CD14-positive monocyte (primary cell): ENCODE data around the gene HDAC4. TPM values are rescaled to one million over a fixed set of nuclear protein-coding genes. Genes with fewer than 3 reads are reported as not detected.

Source experiments
- DNase-seq, 3 donors: peaks; one replicate each; pipeline ENCODE4 v3.0.0-alpha.2; 2011 to 2022
- H2AFZ ChIP-seq: 2 replicates; pipeline ENCODE4 v1.6.0; 2012; ENCODE audit warnings: mild to moderate bottlenecking, low read depth, low read length, inconsistent platforms; ENCODE audit not compliant: insufficient read depth, poor library complexity, severe bottlenecking
- H3K27ac ChIP-seq, 2 donors: 1 replicate in 1 of 2; 2 replicates in 1 of 2; pipeline ENCODE4 v1.5.1; 2012 to 2013; ENCODE audit warnings: low read length in 2 of 2, control low read depth in 1 of 2, inconsistent platforms in 1 of 2, low read depth in 1 of 2, mild to moderate bottlenecking in 1 of 2
- H3K27me3 ChIP-seq, 2 donors: one replicate each; pipeline versions ENCODE4 v1.6.0 to v1.6.1; 2011 to 2013; ENCODE audit warnings: low read length in 2 of 2; ENCODE audit not compliant: control insufficient read depth in 2 of 2, insufficient read depth in 2 of 2
- H3K36me3 ChIP-seq, 2 donors: replicated peaks in 1 of 2; 1 replicate in 1 of 2; 2 replicates in 1 of 2; pipeline versions ENCODE4 v1.5.1 to v1.6.1; 2012 to 2013; ENCODE audit warnings: low read length in 2 of 2, control low read depth in 1 of 2, inconsistent platforms in 1 of 2, mild to moderate bottlenecking in 1 of 2; ENCODE audit not compliant: insufficient read depth in 2 of 2, control insufficient read depth in 1 of 2
- H3K4me1 ChIP-seq, 2 donors: 1 replicate in 1 of 2; 2 replicates in 1 of 2; pipeline versions ENCODE4 v1.5.1 to v1.6.1; 2012 to 2013; ENCODE audit warnings: low read length in 2 of 2, control low read depth in 1 of 2, inconsistent platforms in 1 of 2, mild to moderate bottlenecking in 1 of 2, moderate library complexity in 1 of 2; ENCODE audit not compliant: insufficient read depth in 2 of 2, control insufficient read depth in 1 of 2
- H3K4me2 ChIP-seq: replicated peaks from 2 replicates; pipeline ENCODE3; 2012; ENCODE audit warnings: low read length, moderate library complexity, mild to moderate bottlenecking; ENCODE audit not compliant: poor library complexity, severe bottlenecking; ENCODE audit errors: extremely low read depth
- H3K4me3 ChIP-seq, 3 experiments: fragments of 200-600 bp in 1 of 3; sonication (generic) in 1 of 3; replicated peaks in 1 of 3; 1 replicate in 2 of 3; 2 replicates in 1 of 3; pipeline ENCODE4 v1.5.1; 2011 to 2013; ENCODE audit warnings: low read length in 3 of 3, mild to moderate bottlenecking in 3 of 3, control low read depth in 2 of 3, low read depth in 2 of 3, inconsistent platforms in 1 of 3, moderate library complexity in 1 of 3
- H3K79me2 ChIP-seq: 2 replicates; pipeline ENCODE4 v1.6.0; 2012; ENCODE audit warnings: mild to moderate bottlenecking, control low read depth, inconsistent platforms, low read length, moderate library complexity; ENCODE audit not compliant: insufficient read depth
- H3K9ac ChIP-seq: 2 replicates; pipeline ENCODE4 v1.6.0; 2017; ENCODE audit warnings: low read length, mild to moderate bottlenecking; ENCODE audit not compliant: insufficient read depth, poor library complexity, severe bottlenecking
- H3K9me3 ChIP-seq, 2 donors: replicated peaks in 1 of 2; 1 replicate in 1 of 2; 2 replicates in 1 of 2; pipeline versions ENCODE4 v1.5.1 to v1.6.1; 2012 to 2013; ENCODE audit warnings: low read length in 2 of 2, control low read depth in 1 of 2; ENCODE audit not compliant: control insufficient read depth in 1 of 2, insufficient read depth in 1 of 2
- H4K20me1 ChIP-seq: 2 replicates; pipeline ENCODE4 v1.6.0; 2012; ENCODE audit warnings: mild to moderate bottlenecking, low read length, control low read depth, moderate library complexity; ENCODE audit not compliant: insufficient read depth
- H3K27ac Mint-ChIP-seq, 7 donors: one replicate each; pipeline ENCODE4 v1.8.0; 2020; ENCODE audit warnings: mild to moderate bottlenecking in 7 of 7, mixed read lengths in 7 of 7, moderate library complexity in 6 of 7, inconsistent platforms in 2 of 7
- H3K27me3 Mint-ChIP-seq, 3 donors: one replicate each; pipeline ENCODE4 v1.8.0; 2021 to 2022; ENCODE audit warnings: low read depth in 3 of 3, mild to moderate bottlenecking in 3 of 3, mixed read lengths in 3 of 3, moderate library complexity in 3 of 3, inconsistent platforms in 1 of 3
- H3K36me3 Mint-ChIP-seq, 2 donors: one replicate each; pipeline ENCODE4 v1.8.0; 2020; ENCODE audit warnings: mixed read lengths in 2 of 2, inconsistent platforms in 1 of 2, mild to moderate bottlenecking in 1 of 2
- H3K4me1 Mint-ChIP-seq: one replicate; pipeline ENCODE4 v1.8.0; 2020; ENCODE audit warnings: mild to moderate bottlenecking, mixed read lengths
- H3K4me3 Mint-ChIP-seq, 2 donors: one replicate each; pipeline ENCODE4 v1.8.0; 2020; ENCODE audit warnings: mild to moderate bottlenecking in 2 of 2, mixed read lengths in 2 of 2, moderate library complexity in 1 of 2
- H3K9me3 Mint-ChIP-seq, 7 donors: one replicate each; pipeline ENCODE4 v1.8.0; 2020 to 2022; ENCODE audit warnings: mixed read lengths in 7 of 7, mild to moderate bottlenecking in 6 of 7, moderate library complexity in 6 of 7, inconsistent platforms in 2 of 7
- WGBS: methylation state at CpG from one replicate; pipeline ENCODE4 v1.1.5; 2013; ENCODE audit warnings: missing lambda C conversion rate; ENCODE audit not compliant: insufficient coverage; 5-methylcytosine and 5-hydroxymethylcytosine counted together
- intact Hi-C, 2 donors: fragments of 100-400 bp; cut with micrococcal nuclease; formaldehyde crosslinking; loops; one replicate each; pipeline versions ENCODE4 v1.15.0 to v1.15.1; 2023
- polyA plus RNA-seq, 3 donors: library from polyadenylated mRNA; depleted of rRNA in 1 of 3; unstranded in 2 of 3; stranded (reverse) in 1 of 3; fragments of 300-500 nt in 2 of 3; fragments of >200 nt in 1 of 3; fragmentation: Illumina TruSeq in 2 of 3; gene quantifications; 1 replicate in 2 of 3; 2 replicates in 1 of 3; pipeline ENCODE4 v1.2.3, GENCODE V29; 2012 to 2021
- TF ChIP-seq, protein P1 (sequence below): fragments of 200-600 bp; IDR thresholded peaks from one replicate; pipeline ENCODE4 v1.8.0; 2022; ENCODE audit warnings: antibody characterized with exemption, mild to moderate bottlenecking

HDAC4 gene
- polyA plus RNA-seq, 3 donors = 3.3 to 23.0 (median 4.5) TPM

DNA sequence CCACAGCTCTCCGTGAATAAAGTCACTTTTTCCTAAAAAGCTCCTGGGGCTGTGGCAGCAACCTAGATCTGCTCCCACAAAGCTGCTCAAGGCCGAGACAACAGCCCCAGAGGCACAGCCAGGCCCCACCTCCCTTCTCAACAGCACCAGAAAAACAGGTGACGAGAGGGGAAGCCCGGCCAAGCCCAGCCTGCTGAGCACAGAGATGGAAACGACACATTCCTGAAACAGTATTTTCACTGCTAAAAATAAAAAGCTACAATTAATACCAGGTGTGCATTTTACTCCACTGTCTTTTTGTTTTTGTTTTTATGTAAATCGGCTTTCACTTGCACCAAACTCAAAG, 199.3 kb downstream of the HDAC4 start:
- Histone ChIP-seq H3K36me3 (peaks cover 20 to 44% of the 10 kb centered on the region in 2 donors), H3K4me1 (peaks cover 45 to 47% of the 10 kb centered on the region in 2 donors), H3K9me3 (no peaks in the 10 kb centered on the region), H3K27ac (peak overlapping the region in 1 of 2 donors; percentile 81), H4K20me1 (peaks cover 54% of the 10 kb centered on the region), H3K4me2 (no peak overlapping the region), H3K79me2 (peaks cover 100% of the 10 kb centered on the region), H2AFZ (no peak overlapping the region), H3K9ac (no peak overlapping the region), H3K4me3 (no peak overlapping the region), H3K27me3 (no peaks in the 10 kb centered on the region)
- Mint-ChIP-seq H3K36me3 (peaks cover 53 to 71% of the 10 kb centered on the region in 2 donors), H3K4me3 (no peak overlapping the region), H3K4me1 (peaks cover 53% of the 10 kb centered on the region), H3K27ac (peak overlapping the region in 2 of 7 donors; percentile 57 to 60), H3K27me3 (no peaks in the 10 kb centered on the region), H3K9me3 (no peaks in the 10 kb centered on the region)
- TF ChIP-seq, protein P1, sequence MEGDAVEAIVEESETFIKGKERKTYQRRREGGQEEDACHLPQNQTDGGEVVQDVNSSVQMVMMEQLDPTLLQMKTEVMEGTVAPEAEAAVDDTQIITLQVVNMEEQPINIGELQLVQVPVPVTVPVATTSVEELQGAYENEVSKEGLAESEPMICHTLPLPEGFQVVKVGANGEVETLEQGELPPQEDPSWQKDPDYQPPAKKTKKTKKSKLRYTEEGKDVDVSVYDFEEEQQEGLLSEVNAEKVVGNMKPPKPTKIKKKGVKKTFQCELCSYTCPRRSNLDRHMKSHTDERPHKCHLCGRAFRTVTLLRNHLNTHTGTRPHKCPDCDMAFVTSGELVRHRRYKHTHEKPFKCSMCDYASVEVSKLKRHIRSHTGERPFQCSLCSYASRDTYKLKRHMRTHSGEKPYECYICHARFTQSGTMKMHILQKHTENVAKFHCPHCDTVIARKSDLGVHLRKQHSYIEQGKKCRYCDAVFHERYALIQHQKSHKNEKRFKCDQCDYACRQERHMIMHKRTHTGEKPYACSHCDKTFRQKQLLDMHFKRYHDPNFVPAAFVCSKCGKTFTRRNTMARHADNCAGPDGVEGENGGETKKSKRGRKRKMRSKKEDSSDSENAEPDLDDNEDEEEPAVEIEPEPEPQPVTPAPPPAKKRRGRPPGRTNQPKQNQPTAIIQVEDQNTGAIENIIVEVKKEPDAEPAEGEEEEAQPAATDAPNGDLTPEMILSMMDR = no peak
- WGBS = 95% methylated on average over 3 of the region's 6 CpGs
- intact Hi-C loops = no loop called here
- no peak for DNase-seq

DNA sequence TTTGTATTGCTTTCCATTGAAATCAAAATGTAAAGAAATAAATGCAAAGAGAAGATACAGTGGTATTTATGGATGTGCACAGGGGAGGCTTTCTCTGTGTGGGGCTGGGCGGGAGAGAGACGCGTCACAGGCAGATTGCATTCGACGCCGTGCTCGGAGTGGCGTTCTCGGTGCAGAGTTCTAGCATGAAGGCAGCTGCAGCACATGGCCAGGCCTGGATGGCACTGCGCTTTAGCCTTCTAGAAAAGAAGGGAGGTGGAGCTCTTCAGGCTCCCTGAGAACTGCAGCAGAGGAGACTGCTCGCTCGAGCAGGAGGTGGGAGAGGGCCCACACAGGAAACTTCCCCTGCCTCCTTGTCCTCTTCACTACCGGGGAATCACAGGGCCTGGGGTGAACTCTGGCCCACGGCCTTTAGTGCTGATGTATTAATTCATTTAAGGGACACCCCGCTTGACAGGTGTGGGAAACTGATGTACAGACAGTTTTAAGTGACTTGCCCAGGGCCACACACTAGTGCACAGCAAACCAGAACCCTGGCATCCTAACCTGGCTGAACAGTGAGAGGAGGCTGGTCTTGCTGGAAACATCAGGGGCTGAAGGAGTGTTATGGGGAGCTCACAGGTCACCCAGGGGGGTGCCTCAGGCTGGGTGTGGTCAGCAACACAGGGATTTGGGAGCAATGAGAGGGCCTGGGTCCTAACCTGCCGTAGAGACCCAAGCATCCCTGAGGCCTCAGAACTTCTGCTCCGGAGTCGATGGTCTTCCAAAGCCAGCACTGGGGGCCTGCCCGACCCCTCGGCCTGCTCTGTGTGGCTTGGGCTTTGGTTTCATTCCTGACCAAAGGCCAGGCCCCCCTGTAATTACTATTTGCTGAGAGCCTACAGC, 199.9 kb downstream of the HDAC4 start:
- H3K79me2 ChIP-seq = peaks cover 100% of the 10 kb centered on the region
- intact Hi-C loops = no loop called here
- peaks cover 59% of the 10 kb centered on the region for H4K20me1 ChIP-seq
- 90% methylated on average over 14 of the region's 20 CpGs for WGBS
- H3K9me3 ChIP-seq = no peaks in the 10 kb centered on the region
- peak overlapping the region in 1 of 2 donors; percentile 55 for H3K27ac ChIP-seq
- TF ChIP-seq, protein P1 = no peak
- Mint-ChIP-seq H3K9me3 (no peaks in the 10 kb centered on the region), H3K4me1 (peaks cover 47% of the 10 kb centered on the region), H3K27ac (peak overlapping the region in 6 of 7 donors; percentile 24 to 82 (median 59)), H3K27me3 (no peaks in the 10 kb centered on the region), H3K36me3 (peaks cover 59 to 77% of the 10 kb centered on the region in 2 donors), H3K4me3 (no peak overlapping the region)
- peaks cover 39 to 40% of the 10 kb centered on the region in 2 donors for H3K4me1 ChIP-seq
- no peak overlapping the region for H2AFZ ChIP-seq
- H3K36me3 ChIP-seq = peaks cover 26 to 51% of the 10 kb centered on the region in 2 donors
- DNase-seq = no peak
- no peak overlapping the region for H3K4me3 ChIP-seq
- H3K4me2 ChIP-seq = no peak overlapping the region
- no peak overlapping the region for H3K9ac ChIP-seq
- no peaks in the 10 kb centered on the region for H3K27me3 ChIP-seq
